ENCODE measurements around the gene GOLT1A.

Gene GOLT1A

GRCh38 chr1:204153667-204154066 is 60.1 kb downstream of the GOLT1A start:
- no peak for DNase-seq

GRCh38 chr1:204152310-204153044 is 61.3 kb downstream of the GOLT1A start:
- no peak for DNase-seq

- DNase-seq, result no peak
These were observed 62.1 kb downstream of the GOLT1A start, which contains the start of gene ETNK2 for GRCh38 chr1:204151552-204152309. Gene ETNK2, minus strand, starts transcription at chr1:204152044. Its CDS starts 192 bp downstream, at chr1:204151852.

GRCh38 chr1:204150702-204151551 is 62.9 kb downstream of the GOLT1A start:
- no peak for DNase-seq

- DNase-seq, result no peak
These were observed 63.9 kb downstream of the GOLT1A start for GRCh38 chr1:204149635-204150565.

GRCh38 chr1:204149107-204149506 is 64.7 kb downstream of the GOLT1A start:
- no peak for DNase-seq

Measured in cerebellar nuclear complex (tissue), 1 donor.